Activated T-helper 2 cell treated with anti-CD3 and anti-CD28 coated beads, Interferon-gamma antibody, Interleukin-2, Interleukin-4, amounts not matched to agents 10 μg/mL and 5 μg/mL and 100 μg/mL, durations not matched to agents 14 hours and 24 hours and 36 hours (primary cell): ENCODE results near the gene CMYA5. TPM values are rescaled to one million over a fixed set of nuclear protein-coding genes. Genes with fewer than 3 reads are reported as not detected.

Experiments
- DNase-seq: peaks from one replicate; pipeline ENCODE4 v3.0.0; 2021; ENCODE audit warnings: low spot score
- H3K27ac Mint-ChIP-seq: one replicate; pipeline ENCODE4 v1.8.0; 2021; ENCODE audit warnings: mixed read lengths
- H3K27me3 Mint-ChIP-seq: one replicate; pipeline ENCODE4 v1.8.0; 2021; ENCODE audit warnings: low read depth, mixed read lengths
- H3K36me3 Mint-ChIP-seq: one replicate; pipeline ENCODE4 v1.8.0; 2021; ENCODE audit warnings: low read depth, mixed read lengths
- H3K4me1 Mint-ChIP-seq: one replicate; pipeline ENCODE4 v1.8.0; 2021; ENCODE audit warnings: low read depth, mixed read lengths
- H3K4me3 Mint-ChIP-seq: one replicate; pipeline ENCODE4 v1.8.0; 2021; ENCODE audit warnings: low read depth, mild to moderate bottlenecking, moderate library complexity, mixed read lengths
- H3K9me3 Mint-ChIP-seq: one replicate; pipeline ENCODE4 v1.8.0; 2021; ENCODE audit warnings: mixed read lengths
- intact Hi-C: fragments of 100-400 bp; cut with micrococcal nuclease; formaldehyde crosslinking; loops from one replicate; pipeline ENCODE4 v1.15.1; 2023
- total RNA-seq: library from RNA; stranded (reverse); gene quantifications from 2 replicates; pipeline ENCODE4 v1.2.3, GENCODE V29; 2022

Gene CMYA5
- total RNA-seq, 1 donor from 2014 or later = 0.11 TPM

DNA sequence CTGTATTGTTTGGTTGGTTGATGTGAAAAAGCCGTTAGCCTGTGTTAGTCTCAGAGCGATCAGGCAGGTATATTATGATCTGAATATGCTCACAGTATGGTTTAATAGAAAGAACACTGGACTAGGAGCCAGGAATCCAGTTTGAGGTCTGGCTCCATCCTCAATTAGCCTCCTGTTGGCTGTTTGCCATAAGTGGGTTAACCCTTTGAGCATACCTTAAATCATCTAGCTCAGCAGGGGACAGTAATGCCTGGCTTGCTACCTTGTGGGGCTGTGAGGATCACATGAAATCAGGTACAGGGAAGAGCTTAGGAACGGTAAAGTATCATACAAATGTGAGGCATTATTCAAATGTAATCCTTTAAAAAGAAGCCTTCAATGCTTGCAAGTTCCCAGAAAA is 104.7 kb downstream of the CMYA5 start:
- Mint-ChIP-seq H3K36me3 (no peaks in the 10 kb centered on the region), H3K4me3 (no peak overlapping the region), H3K27ac (no peak overlapping the region), H3K9me3 (no peaks in the 10 kb centered on the region), H3K4me1 (peaks cover 3% of the 10 kb centered on the region), H3K27me3 (no peaks in the 10 kb centered on the region)
- intact Hi-C loops = no loop called here
- DNase-seq = no peak

DNA sequence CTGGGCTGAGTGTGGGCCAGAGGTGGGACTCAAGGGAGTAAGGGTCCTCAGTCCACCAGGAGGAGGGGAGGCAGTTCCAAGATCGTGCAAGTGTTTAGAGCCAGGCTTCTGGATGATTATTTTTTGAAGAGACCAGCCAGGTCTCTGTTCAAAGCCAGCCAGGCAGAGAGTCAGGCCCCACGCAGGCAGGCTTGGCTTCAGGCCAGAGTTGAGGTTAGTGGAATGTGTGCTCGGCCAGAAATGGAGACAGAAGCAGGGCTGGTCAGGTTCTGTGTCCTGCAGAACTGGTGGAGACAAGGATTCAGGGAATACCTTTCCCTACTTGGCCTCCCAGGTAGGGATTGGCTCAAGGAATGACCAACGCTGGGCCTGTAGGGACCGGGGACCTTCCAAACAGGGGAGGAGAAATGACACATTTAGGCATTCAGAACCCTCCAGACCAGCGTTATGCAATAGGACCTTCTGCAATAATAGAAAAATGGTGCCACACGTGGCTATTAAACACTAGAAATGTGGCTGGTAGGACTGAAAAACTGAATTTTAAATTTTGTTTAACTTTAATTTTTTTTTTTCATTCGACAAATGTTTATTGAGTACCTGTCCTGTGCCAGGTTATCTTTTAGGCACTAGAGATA is 106.2 kb downstream of the CMYA5 start:
- H3K27me3 Mint-ChIP-seq = no peaks in the 10 kb centered on the region
- no peak overlapping the region for H3K27ac Mint-ChIP-seq
- intact Hi-C loops = no loop called here
- H3K4me1 Mint-ChIP-seq = peaks cover 4% of the 10 kb centered on the region
- no peak overlapping the region for H3K4me3 Mint-ChIP-seq
- H3K36me3 Mint-ChIP-seq = no peaks in the 10 kb centered on the region
- no peaks in the 10 kb centered on the region for H3K9me3 Mint-ChIP-seq
- DNase-seq = no peak

GRCh38 chr5:79798893-79799590 is 109.4 kb downstream of the CMYA5 start:
- intact Hi-C loops = no loop called here
- Mint-ChIP-seq H3K27me3 (no peaks in the 10 kb centered on the region), H3K4me1 (peaks cover 14% of the 10 kb centered on the region), H3K9me3 (no peaks in the 10 kb centered on the region), H3K36me3 (no peaks in the 10 kb centered on the region), H3K27ac (no peak overlapping the region), H3K4me3 (no peak overlapping the region)
- no peak for DNase-seq

GRCh38 chr5:79800979-79801827 is 111.6 kb downstream of the CMYA5 start:
- Mint-ChIP-seq H3K4me3 (no peak overlapping the region), H3K27me3 (no peaks in the 10 kb centered on the region), H3K9me3 (no peaks in the 10 kb centered on the region), H3K4me1 (peaks cover 14% of the 10 kb centered on the region), H3K27ac (peak overlapping the region; percentile 31), H3K36me3 (no peaks in the 10 kb centered on the region)
- intact Hi-C loops = no loop called here
- no peak for DNase-seq

DNA sequence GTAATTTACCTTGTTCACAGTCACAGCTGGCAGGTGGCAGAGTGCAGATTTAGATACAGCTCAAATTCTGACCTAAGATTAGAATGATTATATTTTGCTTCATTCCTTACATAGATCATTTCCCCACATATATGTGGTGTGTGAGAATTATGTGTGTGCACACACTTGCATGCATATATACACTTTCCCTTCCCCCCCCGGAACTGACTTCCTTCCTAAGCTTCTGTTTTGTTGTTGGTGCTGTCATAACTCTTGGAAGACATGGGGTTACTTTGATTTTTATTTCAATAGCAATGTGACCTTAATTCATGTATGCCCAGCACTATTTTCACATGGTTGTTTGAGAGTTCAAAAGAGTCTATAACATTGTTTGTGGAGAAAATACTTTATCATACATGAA is 112.8 kb downstream of the CMYA5 start:
- H3K9me3 Mint-ChIP-seq = no peaks in the 10 kb centered on the region
- intact Hi-C loops = no loop called here
- no peaks in the 10 kb centered on the region for H3K36me3 Mint-ChIP-seq
- no peaks in the 10 kb centered on the region for H3K27me3 Mint-ChIP-seq
- no peak for DNase-seq
- H3K4me3 Mint-ChIP-seq = no peak overlapping the region
- H3K4me1 Mint-ChIP-seq = peaks cover 14% of the 10 kb centered on the region
- H3K27ac Mint-ChIP-seq = peak overlapping the region; percentile 57

- Mint-ChIP-seq H3K9me3 (no peaks in the 10 kb centered on the region), H3K27me3 (no peaks in the 10 kb centered on the region), H3K36me3 (no peaks in the 10 kb centered on the region), H3K27ac (no peak overlapping the region), H3K4me1 (peaks cover 14% of the 10 kb centered on the region), H3K4me3 (no peak overlapping the region)
- intact Hi-C loops = no loop called here
- DNase-seq = no peak
Observed at GRCh38 chr5:79803007-79803406, 113.4 kb downstream of the CMYA5 start.

- H3K27me3 Mint-ChIP-seq = no peaks in the 10 kb centered on the region
- intact Hi-C loops = no loop called here
- no peak overlapping the region for H3K4me3 Mint-ChIP-seq
- DNase-seq = no peak
- no peaks in the 10 kb centered on the region for H3K9me3 Mint-ChIP-seq
- no peaks in the 10 kb centered on the region for H3K36me3 Mint-ChIP-seq
- no peak overlapping the region for H3K27ac Mint-ChIP-seq
- peaks cover 11% of the 10 kb centered on the region for H3K4me1 Mint-ChIP-seq
Observed at GRCh38 chr5:79806741-79807140, 117.1 kb downstream of the CMYA5 start.

- Mint-ChIP-seq H3K4me3 (no peak overlapping the region), H3K27ac (no peak overlapping the region), H3K9me3 (no peaks in the 10 kb centered on the region), H3K36me3 (no peaks in the 10 kb centered on the region), H3K27me3 (peaks cover 6% of the 10 kb centered on the region), H3K4me1 (no peaks in the 10 kb centered on the region)
- intact Hi-C loops = no loop called here
- DNase-seq = no peak
Observed at GRCh38 chr5:79809743-79810142, 120.1 kb downstream of the CMYA5 start.

DNA sequence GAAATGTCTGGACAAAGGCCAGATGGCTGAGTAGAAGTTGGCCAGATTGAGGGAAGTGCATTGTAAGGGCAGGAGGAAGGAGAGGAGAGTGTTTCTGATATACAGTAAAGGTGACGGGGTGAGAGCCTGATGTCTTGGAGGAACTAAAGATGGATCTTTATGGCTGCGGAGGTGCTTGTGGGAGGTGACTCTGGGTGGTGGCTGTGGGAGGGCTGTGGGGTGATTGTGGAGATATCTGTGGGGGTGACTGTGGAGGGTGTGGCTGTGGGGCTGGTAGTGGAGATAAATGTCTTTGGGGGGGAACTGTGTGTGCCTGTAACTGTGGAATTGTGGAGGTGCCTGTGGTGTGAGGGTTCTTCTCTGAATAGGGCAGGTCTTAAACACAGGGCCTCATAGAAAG is 121.4 kb downstream of the CMYA5 start:
- no peaks in the 10 kb centered on the region for H3K9me3 Mint-ChIP-seq
- H3K4me3 Mint-ChIP-seq = no peak overlapping the region
- no peaks in the 10 kb centered on the region for H3K36me3 Mint-ChIP-seq
- H3K4me1 Mint-ChIP-seq = no peaks in the 10 kb centered on the region
- no peak overlapping the region for H3K27ac Mint-ChIP-seq
- no peak for DNase-seq
- intact Hi-C loops = no loop called here
- H3K27me3 Mint-ChIP-seq = peaks cover 13% of the 10 kb centered on the region

DNA sequence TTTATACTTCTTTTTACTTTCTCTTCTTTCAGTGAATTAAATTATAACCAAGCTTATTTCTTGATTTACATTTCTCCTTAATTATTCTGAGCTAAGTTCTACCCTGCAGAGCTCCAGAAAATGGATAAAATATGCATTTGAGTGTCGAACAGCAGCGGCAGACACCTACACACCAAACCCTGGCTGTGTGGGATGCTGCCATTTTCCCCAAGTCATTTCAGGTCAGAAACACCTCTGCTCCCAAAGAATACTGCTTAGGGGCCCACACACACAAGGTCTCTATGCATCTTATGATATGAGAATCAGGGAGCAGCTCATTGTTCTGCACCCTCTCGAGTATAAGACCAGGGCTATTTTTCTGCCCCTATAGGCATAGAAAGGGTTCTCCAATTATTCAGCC is 122.3 kb downstream of the CMYA5 start:
- Mint-ChIP-seq H3K9me3 (no peaks in the 10 kb centered on the region), H3K36me3 (no peaks in the 10 kb centered on the region), H3K4me3 (no peak overlapping the region), H3K4me1 (no peaks in the 10 kb centered on the region), H3K27me3 (peaks cover 13% of the 10 kb centered on the region), H3K27ac (no peak overlapping the region)
- intact Hi-C loops = no loop called here
- DNase-seq = no peak

GRCh38 chr5:79814699-79815098 is 125.1 kb downstream of the CMYA5 start:
- intact Hi-C loops = no loop called here
- peaks cover 13% of the 10 kb centered on the region for H3K27me3 Mint-ChIP-seq
- DNase-seq = no peak
- H3K36me3 Mint-ChIP-seq = no peaks in the 10 kb centered on the region
- no peaks in the 10 kb centered on the region for H3K4me1 Mint-ChIP-seq
- no peak overlapping the region for H3K27ac Mint-ChIP-seq
- H3K4me3 Mint-ChIP-seq = no peak overlapping the region
- H3K9me3 Mint-ChIP-seq = peaks cover 10% of the 10 kb centered on the region

- H3K9me3 Mint-ChIP-seq = peaks cover 10% of the 10 kb centered on the region
- DNase-seq = no peak
- intact Hi-C loops = no loop called here
- H3K27ac Mint-ChIP-seq = no peak overlapping the region
- H3K36me3 Mint-ChIP-seq = no peaks in the 10 kb centered on the region
- no peaks in the 10 kb centered on the region for H3K4me1 Mint-ChIP-seq
- peaks cover 13% of the 10 kb centered on the region for H3K27me3 Mint-ChIP-seq
- no peak overlapping the region for H3K4me3 Mint-ChIP-seq
Observed at GRCh38 chr5:79816014-79816413, 126.4 kb downstream of the CMYA5 start.

DNA sequence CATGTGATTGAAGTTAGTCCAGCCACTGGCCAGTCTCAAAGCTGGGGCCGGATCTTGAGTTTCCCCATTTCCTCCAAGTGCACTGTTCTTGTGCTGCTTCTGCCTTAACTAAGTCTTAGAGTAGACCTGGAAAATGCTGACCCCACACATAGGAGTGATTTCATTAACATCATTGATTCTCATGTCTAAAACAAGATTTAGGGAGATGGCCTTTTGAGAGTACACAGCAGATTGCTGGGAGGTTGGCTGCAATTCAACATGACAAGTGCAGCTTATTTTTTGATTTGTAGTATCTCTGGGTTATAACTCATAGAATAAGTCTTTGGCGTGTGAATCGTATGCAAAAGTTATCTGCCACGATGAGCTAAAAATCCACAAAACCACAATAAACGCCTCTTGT is 131.0 kb downstream of the CMYA5 start:
- no peak for DNase-seq
- no peaks in the 10 kb centered on the region for H3K36me3 Mint-ChIP-seq
- H3K27ac Mint-ChIP-seq = no peak overlapping the region
- no peaks in the 10 kb centered on the region for H3K4me1 Mint-ChIP-seq
- H3K9me3 Mint-ChIP-seq = peaks cover 10% of the 10 kb centered on the region
- H3K27me3 Mint-ChIP-seq = peaks cover 14% of the 10 kb centered on the region
- H3K4me3 Mint-ChIP-seq = no peak overlapping the region
- intact Hi-C loops = no loop called here
